ENCODE measurements around the gene CACNA1D. TPM values are rescaled to one million over a fixed set of nuclear protein-coding genes. Genes with fewer than 3 reads are reported as not detected.

Gene CACNA1D
- polyA plus RNA-seq, 1 donor (not counting 4 experiments of a cell fraction or from before 2014, with no cell fraction given), result 0.20 TPM

- no peaks in the 10 kb centered on the region for H3K79me2 ChIP-seq (ENCODE audit: control insufficient read depth, insufficient read depth, low read length)
- H3K9me3 ChIP-seq (ENCODE audit: control insufficient read depth, low read depth, low read length), result no peaks in the 10 kb centered on the region
- no peaks in the 10 kb centered on the region for H3K4me1 ChIP-seq (ENCODE audit: control insufficient read depth, extremely low read depth, insufficient read depth, low read length)
- H3K9ac ChIP-seq (ENCODE audit: control insufficient read depth, extremely low read depth, insufficient read depth, low read length), result no peak overlapping the region
- no peaks in the 10 kb centered on the region for H3K27me3 ChIP-seq (ENCODE audit: control insufficient read depth, extremely low read depth, insufficient read depth, low read length)
- FAIRE-seq (no peak), DNase-seq (ENCODE audit: low read depth, low spot score) (no peak)
- no peak overlapping the region for H3K4me3 ChIP-seq (ENCODE audit: control insufficient read depth in 2 of 3, extremely low read depth in 1 of 3, insufficient read depth in 2 of 3, low read depth in 1 of 3, low read length in 3 of 3)
- TF ChIP-seq CTCF (optimal IDR thresholded peaks at IDR 0.05 in 1 of 3, IDR thresholded peaks at IDR 0.05 in 1 of 3, conservative IDR thresholded peaks at IDR 0.05 in 1 of 3; ENCODE audit: extremely low read depth in 1 of 3, insufficient read depth in 2 of 3, low read length in 3 of 3), result no peak
- no peak for TF ChIP-seq EZH2 (IDR thresholded peaks at IDR 0.05; ENCODE audit: low read length)
- H3K36me3 ChIP-seq (ENCODE audit: control insufficient read depth in 2 of 2, extremely low read depth in 1 of 2, insufficient read depth in 2 of 2, low read length in 2 of 2), result no peaks in the 10 kb centered on the region
- no peaks in the 10 kb centered on the region for H4K20me1 ChIP-seq (ENCODE audit: control insufficient read depth, extremely low read depth, insufficient read depth, low read length)
- no peak overlapping the region for H3K27ac ChIP-seq (ENCODE audit: control insufficient read depth, insufficient read depth, low read length)
- H3K4me2 ChIP-seq (ENCODE audit: control insufficient read depth, extremely low read depth, insufficient read depth, low read depth, low read length), result no peak overlapping the region
- dilution Hi-C loops (cut with MboI; ENCODE audit: extremely low pct_ligation_motif_present, low sequenced_read_pairs), result no loop called here
- H3K9me1 ChIP-seq (ENCODE audit: control insufficient read depth, extremely low read depth, insufficient read depth, low read length), result no peaks in the 10 kb centered on the region
- no peak overlapping the region for H2AFZ ChIP-seq (ENCODE audit: control insufficient read depth, low read length)
Measured at GRCh38 chr3:53716998-53717397, 222.6 kb downstream of the CACNA1D start.

GRCh38 chr3:53718462-53718861 is 224.1 kb downstream of the CACNA1D start:
- no peaks in the 10 kb centered on the region for H3K27me3 ChIP-seq (ENCODE audit: control insufficient read depth, extremely low read depth, insufficient read depth, low read length)
- H3K79me2 ChIP-seq (ENCODE audit: control insufficient read depth, insufficient read depth, low read length), result no peaks in the 10 kb centered on the region
- H3K4me2 ChIP-seq (ENCODE audit: control insufficient read depth, extremely low read depth, insufficient read depth, low read depth, low read length), result no peak overlapping the region
- DNase-seq (ENCODE audit: low read depth, low spot score) (no peak), FAIRE-seq (no peak)
- H3K4me1 ChIP-seq (ENCODE audit: control insufficient read depth, extremely low read depth, insufficient read depth, low read length), result no peaks in the 10 kb centered on the region
- TF ChIP-seq CTCF (optimal IDR thresholded peaks at IDR 0.05 in 1 of 3, IDR thresholded peaks at IDR 0.05 in 1 of 3, conservative IDR thresholded peaks at IDR 0.05 in 1 of 3; ENCODE audit: extremely low read depth in 1 of 3, insufficient read depth in 2 of 3, low read length in 3 of 3) (no peak), EZH2 (IDR thresholded peaks at IDR 0.05; ENCODE audit: low read length) (no peak)
- H3K27ac ChIP-seq (ENCODE audit: control insufficient read depth, insufficient read depth, low read length), result no peak overlapping the region
- H4K20me1 ChIP-seq (ENCODE audit: control insufficient read depth, extremely low read depth, insufficient read depth, low read length), result no peaks in the 10 kb centered on the region
- dilution Hi-C loops (cut with MboI; ENCODE audit: extremely low pct_ligation_motif_present, low sequenced_read_pairs), result no loop called here
- H3K9ac ChIP-seq (ENCODE audit: control insufficient read depth, extremely low read depth, insufficient read depth, low read length), result no peak overlapping the region
- H3K36me3 ChIP-seq (ENCODE audit: control insufficient read depth in 2 of 2, extremely low read depth in 1 of 2, insufficient read depth in 2 of 2, low read length in 2 of 2), result no peaks in the 10 kb centered on the region
- no peak overlapping the region for H3K4me3 ChIP-seq (ENCODE audit: control insufficient read depth in 2 of 3, extremely low read depth in 1 of 3, insufficient read depth in 2 of 3, low read depth in 1 of 3, low read length in 3 of 3)
- H2AFZ ChIP-seq (ENCODE audit: control insufficient read depth, low read length), result no peak overlapping the region
- H3K9me1 ChIP-seq (ENCODE audit: control insufficient read depth, extremely low read depth, insufficient read depth, low read length), result no peaks in the 10 kb centered on the region
- no peaks in the 10 kb centered on the region for H3K9me3 ChIP-seq (ENCODE audit: control insufficient read depth, low read depth, low read length)
